Jurkat, Clone E6-1 (cell line): ENCODE data around the gene RAB33B.

Experiments
- DNase-seq: peaks from one replicate; pipeline ENCODE4 v3.0.0-alpha.2; 2011; ENCODE audit warnings: low read depth, low spot score
- H3K4me3 ChIP-seq: 2 replicates; pipeline ENCODE4 v1.5.1; 2011; ENCODE audit warnings: mild to moderate bottlenecking, low read length, control low read depth, moderate library complexity

RAB33B gene

DNA sequence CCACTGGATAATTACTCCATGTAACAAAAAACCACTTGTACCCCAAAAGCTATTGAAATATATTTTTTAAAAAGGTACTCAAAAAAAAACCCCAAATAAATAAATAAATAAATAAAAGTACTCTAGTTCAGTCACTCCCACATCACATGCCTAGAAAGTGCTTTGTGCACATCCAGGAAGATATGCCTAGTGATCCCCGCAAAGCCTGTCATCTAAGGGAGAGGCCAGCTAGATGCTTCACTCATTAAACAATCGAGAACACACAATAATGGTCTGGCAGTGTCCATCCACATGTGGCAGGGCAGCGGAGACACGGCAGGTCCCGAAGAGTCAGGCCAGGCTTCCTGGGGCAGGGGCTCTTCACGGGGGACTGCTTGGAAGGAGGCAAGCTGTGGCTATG is 47.6 kb downstream of the RAB33B start:
- no peak for DNase-seq
- no peak overlapping the region for H3K4me3 ChIP-seq

GRCh38 chr4:139501927-139502899 is 48.3 kb downstream of the RAB33B start:
- DNase-seq: no peak
- no peak overlapping the region for H3K4me3 ChIP-seq

DNA sequence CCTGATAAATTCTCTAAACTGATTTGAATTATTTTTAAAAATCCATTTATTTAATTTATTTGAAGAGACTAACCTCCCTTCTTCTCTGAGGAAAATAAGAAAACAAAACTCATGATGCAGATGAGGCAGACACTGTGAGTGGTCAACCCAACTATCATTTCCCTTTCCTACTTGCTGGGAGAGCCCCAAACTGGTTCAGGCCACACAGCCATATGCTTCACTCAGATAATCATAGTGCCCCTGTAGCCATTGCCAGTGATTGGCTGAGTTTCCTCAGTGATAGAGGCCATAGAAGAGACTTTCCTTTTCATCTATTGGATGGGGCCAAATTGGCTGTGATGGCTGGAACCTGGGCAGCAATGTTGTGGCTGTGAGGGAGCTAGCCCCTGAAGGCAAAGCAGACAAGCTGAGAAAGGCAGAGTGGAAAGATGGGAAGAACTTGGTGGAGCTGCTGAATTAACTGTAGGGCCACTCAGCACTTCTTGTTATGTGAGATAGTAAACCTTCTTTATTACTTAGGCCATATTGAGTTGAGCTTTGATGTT is 49.8 kb downstream of the RAB33B start:
- no peak for DNase-seq

GRCh38 chr4:139506774-139507173 is 52.9 kb downstream of the RAB33B start:
- no peak overlapping the region for H3K4me3 ChIP-seq
- no peak for DNase-seq

More for the DNA sequence above, 49.8 kb downstream of the RAB33B start:
- no peak overlapping the region for H3K4me3 ChIP-seq

DNA sequence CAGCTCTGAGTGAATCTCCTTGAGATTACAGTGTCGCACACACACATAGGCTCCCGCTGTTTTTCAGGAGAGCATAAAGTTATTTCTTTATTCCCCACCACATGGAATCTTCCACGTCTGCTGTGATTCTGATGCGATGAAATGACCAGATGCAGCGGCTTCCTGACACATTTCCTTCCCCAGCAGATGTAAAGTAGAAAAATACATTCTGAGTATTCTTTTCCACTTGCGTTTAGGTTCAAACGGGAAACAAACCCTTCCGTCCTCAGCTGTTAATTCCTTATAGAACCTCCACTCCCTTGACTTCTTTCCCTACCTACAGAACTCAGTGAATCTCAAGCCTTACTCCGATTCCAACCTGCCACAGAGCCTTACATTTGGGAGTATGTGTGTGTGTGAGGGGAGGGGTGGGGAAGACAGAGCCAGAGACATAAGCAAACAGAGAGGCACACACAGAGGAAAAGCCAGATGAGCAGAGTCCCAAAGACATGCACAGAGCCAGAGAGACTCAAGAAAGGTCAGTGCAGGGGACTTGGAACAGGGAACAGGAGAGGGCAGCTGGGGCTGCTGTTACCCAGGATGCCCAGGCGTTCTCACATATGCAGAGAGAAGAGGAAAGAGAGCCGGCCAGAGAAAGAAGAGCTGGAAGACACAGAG is 54.8 kb downstream of the RAB33B start:
- no peak overlapping the region for H3K4me3 ChIP-seq
- no peak for DNase-seq

GRCh38 chr4:139509727-139510410 is 55.9 kb downstream of the RAB33B start:
- DNase-seq: no peak
- H3K4me3 ChIP-seq: no peak overlapping the region

DNA sequence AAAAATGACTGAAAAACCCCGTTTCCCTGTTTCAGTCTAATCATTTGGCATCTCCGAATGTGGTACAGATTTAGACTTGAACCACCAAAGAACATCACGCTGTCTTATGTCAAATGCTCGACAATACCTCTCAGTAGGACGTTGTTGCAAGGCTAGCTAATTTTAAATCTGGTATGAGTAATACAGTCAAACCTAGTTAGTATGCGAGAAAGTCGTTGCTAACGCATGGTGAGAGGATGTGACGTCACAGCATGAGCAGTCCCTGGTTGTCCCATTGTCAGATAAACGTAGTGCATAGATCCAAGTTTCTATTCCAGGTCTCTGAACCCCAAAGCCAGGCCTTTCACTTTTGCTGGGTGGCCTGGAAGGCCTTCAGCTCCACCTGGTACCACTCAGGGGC is 57.4 kb downstream of the RAB33B start:
- no peak for DNase-seq
- H3K4me3 ChIP-seq: no peak overlapping the region

DNA sequence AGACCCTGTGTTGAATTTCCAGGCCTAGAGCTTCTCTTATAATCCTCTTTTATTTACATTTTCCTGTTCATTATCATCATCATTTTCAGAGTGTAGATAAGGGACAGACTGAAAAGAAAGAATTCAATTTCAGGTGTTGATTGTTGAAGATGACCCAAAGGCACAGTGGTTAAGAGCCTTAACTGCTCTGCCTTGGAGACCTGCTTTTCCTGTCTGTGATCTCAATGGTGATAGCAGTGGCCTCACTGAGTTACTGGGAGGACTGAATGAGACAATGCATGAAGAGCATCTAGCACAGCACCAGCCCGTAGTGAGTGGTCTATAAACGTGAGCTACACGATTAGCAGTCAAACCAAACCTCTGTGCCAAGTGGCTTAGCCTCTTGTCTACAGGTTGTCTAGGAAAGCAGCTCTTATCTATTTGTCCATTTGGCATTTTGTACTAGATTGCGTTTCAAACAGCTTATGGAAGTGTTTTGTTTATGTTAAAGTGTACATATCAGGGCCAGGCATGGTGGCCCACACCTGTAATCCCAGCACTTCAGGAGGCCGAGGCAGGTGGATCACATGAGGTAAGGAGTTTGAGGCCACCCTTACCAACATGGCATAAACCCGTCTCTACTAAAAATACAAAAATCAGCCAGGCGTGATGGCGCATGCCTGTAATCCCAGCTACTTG is 60.6 kb downstream of the RAB33B start:
- H3K4me3 ChIP-seq: no peak overlapping the region
- no peak for DNase-seq

DNA sequence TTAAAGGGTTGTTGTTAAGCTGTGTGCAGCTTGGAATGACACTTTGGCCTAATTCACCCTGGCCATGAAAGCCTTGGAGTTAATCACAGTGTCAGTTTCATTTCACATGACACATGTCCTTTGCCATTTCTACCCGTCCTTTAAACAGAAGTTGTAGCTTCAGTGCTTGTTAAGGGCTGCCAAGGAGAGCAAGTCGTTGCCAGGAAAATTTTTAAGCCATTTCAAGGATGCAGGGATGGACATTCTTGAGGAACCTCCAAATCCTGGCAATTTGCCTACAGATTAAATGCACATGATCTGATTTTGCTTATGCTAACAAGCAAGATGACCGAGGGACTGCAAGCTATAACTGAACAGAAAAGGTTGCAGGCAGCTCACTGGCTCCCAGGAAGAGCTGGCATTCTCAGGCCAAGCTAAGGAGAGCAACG is 61.6 kb downstream of the RAB33B start:
- H3K4me3 ChIP-seq: no peak overlapping the region
- no peak for DNase-seq

DNA sequence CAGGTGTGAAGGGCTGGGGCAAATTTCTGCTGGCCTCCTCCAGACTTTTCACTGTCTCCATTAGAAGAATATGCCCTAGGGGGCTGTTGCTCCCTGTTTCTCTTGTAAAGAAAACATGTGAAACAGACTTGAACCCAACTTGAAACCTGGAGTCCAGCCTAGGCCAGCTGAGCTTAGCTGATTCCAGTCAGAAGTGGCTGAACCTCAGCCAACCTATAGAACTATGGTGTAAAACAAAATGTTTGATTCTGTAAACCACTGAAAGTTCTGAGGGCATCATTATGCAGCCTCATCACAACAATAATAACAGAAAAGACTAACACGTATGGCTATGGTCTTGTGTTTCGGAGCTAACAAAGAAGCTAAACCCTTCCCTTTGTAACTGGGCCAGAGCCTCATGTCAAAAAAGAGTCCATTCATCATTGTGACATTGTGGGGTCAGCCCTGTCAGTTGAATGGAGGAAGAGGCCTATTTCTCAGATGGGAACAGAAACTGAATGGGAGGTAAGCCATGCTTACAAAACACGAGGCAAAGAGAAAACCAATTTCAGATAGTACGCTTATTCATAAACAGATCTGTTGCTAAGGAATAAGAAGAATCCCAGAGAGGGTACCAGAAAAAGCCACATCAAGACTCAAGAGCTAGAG is 68.0 kb downstream of the RAB33B start:
- H3K4me3 ChIP-seq: no peak overlapping the region
- DNase-seq: no peak

DNA sequence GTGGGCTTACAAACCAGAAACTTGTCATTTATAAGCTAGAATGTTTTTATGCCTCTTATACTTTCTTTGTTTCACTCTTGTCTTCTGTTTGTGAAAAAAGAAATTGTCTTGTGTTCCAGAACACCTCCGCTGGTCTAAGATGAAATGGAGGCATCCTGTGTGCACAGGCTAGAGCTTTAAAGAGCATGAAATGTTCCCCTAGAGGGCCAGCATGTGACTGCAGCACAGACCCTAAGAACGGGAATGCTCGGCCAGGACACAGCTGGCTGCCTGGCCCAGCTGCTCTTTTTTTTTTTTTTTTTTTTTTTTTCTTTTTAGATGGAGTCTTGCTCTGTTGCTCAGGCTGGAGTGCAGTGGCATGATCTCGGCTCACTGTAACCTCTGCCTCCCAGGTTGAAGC is 68.5 kb downstream of the RAB33B start:
- H3K4me3 ChIP-seq: no peak overlapping the region
- no peak for DNase-seq

DNA sequence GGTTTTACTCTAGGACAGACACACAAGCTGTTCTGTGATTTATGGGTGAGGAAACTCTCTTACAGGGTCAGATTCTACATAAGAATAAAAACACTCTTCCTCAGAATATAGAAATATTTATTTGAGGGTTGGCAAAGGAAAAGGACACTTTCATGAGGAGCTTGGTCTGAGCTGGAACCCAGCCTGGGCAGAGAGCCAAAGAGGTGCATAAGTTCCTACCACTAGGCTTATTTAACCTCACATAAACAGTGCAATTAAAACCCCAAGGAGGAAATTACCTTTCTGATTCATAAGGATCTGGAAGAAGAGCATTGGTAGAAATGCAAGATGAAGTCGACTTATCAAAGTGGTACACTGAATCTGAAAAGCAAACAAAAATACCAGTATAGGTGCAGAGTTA is 69.2 kb downstream of the RAB33B start:
- no peak for DNase-seq
- no peak overlapping the region for H3K4me3 ChIP-seq

- no peak for DNase-seq
- no peak overlapping the region for H3K4me3 ChIP-seq
Observed at GRCh38 chr4:139524062-139524631, 70.2 kb downstream of the RAB33B start.

DNA sequence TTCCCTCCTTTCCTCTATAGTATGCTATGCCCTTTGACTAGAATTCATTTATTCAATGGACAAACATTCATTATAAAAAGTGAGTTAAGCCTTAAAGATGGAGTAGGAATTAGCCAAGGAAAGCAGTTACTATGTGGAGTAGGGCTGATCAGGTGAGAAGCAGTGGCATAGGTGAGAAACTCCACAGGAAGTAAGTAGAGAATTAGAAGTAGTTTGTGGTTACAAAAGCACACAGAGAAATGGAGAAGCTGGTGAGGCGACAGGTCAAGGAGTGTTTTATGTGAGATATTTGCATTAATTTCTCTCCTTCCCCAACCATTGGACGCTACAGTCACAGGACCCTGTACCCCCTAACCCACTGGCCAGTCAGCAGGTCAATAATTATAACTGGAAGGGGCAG is 71.5 kb downstream of the RAB33B start:
- H3K4me3 ChIP-seq: no peak overlapping the region
- DNase-seq: no peak
